H1 (cell line): Measurements from ENCODE around the gene TEX9.

Source experiments
- MAFK ChIP-seq: IDR thresholded peaks from 2 replicates; pipeline ENCODE4 v1.6.1; 2012; ENCODE audit warnings: low read depth, mild to moderate bottlenecking, improper control_type of control experiment, low read length
- POLR2A ChIP-seq, 2 experiments: IDR thresholded peaks; 1 replicate in 1 of 2; 2 replicates in 1 of 2; pipeline ENCODE4 v1.6.1; 2011; ENCODE audit warnings: low read depth in 2 of 2, low read length in 2 of 2, mild to moderate bottlenecking in 2 of 2; ENCODE audit errors: control extremely low read depth in 1 of 2
- TAF7 ChIP-seq: optimal IDR thresholded peaks from 2 replicates; pipeline ENCODE3; 2011; ENCODE audit warnings: low read depth, mild to moderate bottlenecking, inconsistent platforms, low read length, moderate library complexity, borderline replicate concordance

GRCh38 chr15:56460071-56460470 is 94.8 kb downstream of the TEX9 start:
- TF ChIP-seq MAFK = no peak
- TF ChIP-seq TAF7 = no peak
- TF ChIP-seq POLR2A (IDR thresholded peaks at IDR 0.05; ENCODE audit: control extremely low read depth in 1 of 2, low read depth in 2 of 2, low read length in 2 of 2) = no peak
